ENCODE measurements around the gene TRAF5. TPM values are rescaled to one million over a fixed set of nuclear protein-coding genes. Genes with fewer than 3 reads are reported as not detected.

The TRAF5 gene
- total RNA-seq, 1 experiment from 2014 or later: 8.1 TPM

DNA sequence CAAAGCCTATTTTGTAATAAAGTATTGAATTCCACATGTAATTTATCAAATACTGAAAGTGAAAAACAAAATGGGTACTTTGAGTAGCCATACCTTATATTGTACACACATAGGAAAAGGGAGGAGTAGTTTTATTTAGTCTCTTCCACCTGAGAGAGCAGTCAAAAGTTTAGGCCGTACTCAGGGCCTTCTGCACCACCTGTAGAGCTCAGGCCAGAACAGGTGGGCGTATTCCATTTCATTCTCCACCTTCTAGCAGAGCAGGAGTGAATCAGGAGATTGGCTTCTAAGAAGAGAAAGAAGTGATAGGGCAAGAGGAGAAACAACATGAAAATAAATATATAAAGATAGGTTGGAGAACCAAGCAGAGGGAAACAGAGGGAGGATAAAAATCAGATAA lies 44.0 kb downstream of the TRAF5 start:
- Histone ChIP-seq H3K4me3 (no peak overlapping the region), H4K20me1 (ENCODE audit: insufficient read depth) (no peaks in the 10 kb centered on the region), H3K9me3 (ENCODE audit: insufficient read depth, low read depth) (no peaks in the 10 kb centered on the region), H3K27ac (no peak overlapping the region), H2AFZ (no peak overlapping the region), H3K4me2 (no peak overlapping the region), H3F3A (ENCODE audit: insufficient read depth, low read depth) (no peaks in the 10 kb centered on the region; the same call in 1 of the 2 replicates), H3K4me1 (replicated peaks; ENCODE audit: insufficient read depth) (no peaks in the 10 kb centered on the region), H3K79me2 (ENCODE audit: low read depth) (no peaks in the 10 kb centered on the region), H3K36me3 (ENCODE audit: low read depth) (no peaks in the 10 kb centered on the region), H3K27me3 (ENCODE audit: insufficient read depth, low read depth) (no peaks in the 10 kb centered on the region), H3K9me2 (ENCODE audit: insufficient read depth) (no peaks in the 10 kb centered on the region)
- ChIA-PET POLR2A (ENCODE audit: unreplicated experiment) (interaction anchor here (0.6 kb wide), 1 partner anchor 81 kb away, joined by 4 read pairs; no protein-coding TSS in a partner anchor), CTCF (no interaction called here)
- no TSS peak for BruUV-seq (replicated peaks)
- TF ChIP-seq EZH2 (IDR thresholded peaks at IDR 0.05; ENCODE audit: low read depth): no peak
- TF ChIP-seq, protein P1, sequence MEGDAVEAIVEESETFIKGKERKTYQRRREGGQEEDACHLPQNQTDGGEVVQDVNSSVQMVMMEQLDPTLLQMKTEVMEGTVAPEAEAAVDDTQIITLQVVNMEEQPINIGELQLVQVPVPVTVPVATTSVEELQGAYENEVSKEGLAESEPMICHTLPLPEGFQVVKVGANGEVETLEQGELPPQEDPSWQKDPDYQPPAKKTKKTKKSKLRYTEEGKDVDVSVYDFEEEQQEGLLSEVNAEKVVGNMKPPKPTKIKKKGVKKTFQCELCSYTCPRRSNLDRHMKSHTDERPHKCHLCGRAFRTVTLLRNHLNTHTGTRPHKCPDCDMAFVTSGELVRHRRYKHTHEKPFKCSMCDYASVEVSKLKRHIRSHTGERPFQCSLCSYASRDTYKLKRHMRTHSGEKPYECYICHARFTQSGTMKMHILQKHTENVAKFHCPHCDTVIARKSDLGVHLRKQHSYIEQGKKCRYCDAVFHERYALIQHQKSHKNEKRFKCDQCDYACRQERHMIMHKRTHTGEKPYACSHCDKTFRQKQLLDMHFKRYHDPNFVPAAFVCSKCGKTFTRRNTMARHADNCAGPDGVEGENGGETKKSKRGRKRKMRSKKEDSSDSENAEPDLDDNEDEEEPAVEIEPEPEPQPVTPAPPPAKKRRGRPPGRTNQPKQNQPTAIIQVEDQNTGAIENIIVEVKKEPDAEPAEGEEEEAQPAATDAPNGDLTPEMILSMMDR (conservative IDR thresholded peaks at IDR 0.05): no peak
- DNase-seq: no peak
- intact Hi-C loops (cut with micrococcal nuclease; ENCODE audit: unreplicated experiment): no loop called here

DNA sequence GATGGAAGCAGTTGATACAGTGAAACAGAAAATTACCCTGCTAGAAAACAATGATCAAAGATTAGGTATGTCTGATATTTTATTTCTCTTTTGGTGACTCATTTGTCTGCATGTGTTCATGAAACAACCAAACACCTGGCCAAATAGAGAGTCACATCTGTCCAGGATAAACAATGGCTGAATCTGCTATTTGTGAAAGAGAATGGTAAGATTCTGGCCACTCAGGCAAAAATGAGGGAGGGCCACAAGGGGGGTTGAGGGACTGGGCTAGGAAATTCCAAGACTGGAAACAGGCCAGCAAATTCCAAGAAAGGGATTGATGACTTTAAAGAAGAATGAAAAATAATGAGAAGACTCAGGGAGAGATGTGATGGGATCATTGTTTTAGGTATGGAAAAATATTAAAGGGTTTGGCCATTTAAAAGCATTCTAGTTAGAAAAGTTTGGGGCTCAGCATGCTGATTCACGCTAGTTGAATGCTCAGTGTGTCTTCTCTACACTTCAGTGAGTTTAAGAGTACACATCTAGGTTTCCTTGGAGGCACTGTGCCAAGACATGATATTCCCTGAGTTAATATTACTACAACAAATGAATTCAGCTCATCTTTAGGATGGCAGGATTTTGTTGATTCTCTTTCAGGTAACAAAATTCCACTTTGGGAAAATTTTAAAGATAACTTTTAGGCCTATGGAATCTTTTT lies 44.9 kb downstream of the TRAF5 start:
- Histone ChIP-seq H3F3A (ENCODE audit: insufficient read depth, low read depth) (no peaks in the 10 kb centered on the region; the same call in 1 of the 2 replicates), H3K9me2 (ENCODE audit: insufficient read depth) (no peaks in the 10 kb centered on the region), H3K4me2 (no peak overlapping the region), H4K20me1 (ENCODE audit: insufficient read depth) (no peaks in the 10 kb centered on the region), H3K27me3 (ENCODE audit: insufficient read depth, low read depth) (no peaks in the 10 kb centered on the region), H3K4me1 (replicated peaks; ENCODE audit: insufficient read depth) (no peaks in the 10 kb centered on the region), H2AFZ (no peak overlapping the region), H3K27ac (no peak overlapping the region), H3K9me3 (ENCODE audit: insufficient read depth, low read depth) (no peaks in the 10 kb centered on the region), H3K79me2 (ENCODE audit: low read depth) (no peaks in the 10 kb centered on the region), H3K4me3 (no peak overlapping the region), H3K36me3 (ENCODE audit: low read depth) (no peaks in the 10 kb centered on the region)
- intact Hi-C loops (cut with micrococcal nuclease; ENCODE audit: unreplicated experiment): no loop called here
- ChIA-PET CTCF (no interaction called here), POLR2A (ENCODE audit: unreplicated experiment) (interaction anchor here (0.6 kb wide), 1 partner anchor 82 kb away, joined by 4 read pairs; no protein-coding TSS in a partner anchor)
- no TSS peak for BruUV-seq (replicated peaks)
- DNase-seq: no peak
- no peak for TF ChIP-seq EZH2 (IDR thresholded peaks at IDR 0.05; ENCODE audit: low read depth)
- TF ChIP-seq, protein P1 (conservative IDR thresholded peaks at IDR 0.05): no peak

DNA sequence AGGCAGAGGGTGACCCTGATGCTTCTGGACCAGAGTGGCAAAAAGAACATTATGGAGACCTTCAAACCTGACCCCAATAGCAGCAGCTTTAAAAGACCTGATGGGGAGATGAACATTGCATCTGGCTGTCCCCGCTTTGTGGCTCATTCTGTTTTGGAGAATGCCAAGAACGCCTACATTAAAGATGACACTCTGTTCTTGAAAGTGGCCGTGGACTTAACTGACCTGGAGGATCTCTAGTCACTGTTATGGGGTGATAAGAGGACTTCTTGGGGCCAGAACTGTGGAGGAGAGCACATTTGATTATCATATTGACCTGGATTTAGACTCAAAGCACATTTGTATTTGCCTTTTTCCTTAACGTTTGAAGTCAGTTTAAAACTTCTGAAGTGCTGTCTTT lies 45.8 kb downstream of the TRAF5 start:
- H3K4me3 ChIP-seq: no peak overlapping the region

More for the DNA sequence above, 45.8 kb downstream of the TRAF5 start:
- intact Hi-C loops (cut with micrococcal nuclease; ENCODE audit: unreplicated experiment): no loop called here
- no peaks in the 10 kb centered on the region; the same call in 1 of the 2 replicates for H3F3A ChIP-seq (ENCODE audit: insufficient read depth, low read depth)
- no peaks in the 10 kb centered on the region for H3K9me3 ChIP-seq (ENCODE audit: insufficient read depth, low read depth)
- no peak for TF ChIP-seq EZH2 (IDR thresholded peaks at IDR 0.05; ENCODE audit: low read depth)
- TF ChIP-seq, protein P1 (conservative IDR thresholded peaks at IDR 0.05): no peak
- no peaks in the 10 kb centered on the region for H3K9me2 ChIP-seq (ENCODE audit: insufficient read depth)
- H3K27ac ChIP-seq: no peak overlapping the region
- H3K36me3 ChIP-seq (ENCODE audit: low read depth): no peaks in the 10 kb centered on the region
- no TSS peak for BruUV-seq (replicated peaks)
- no peaks in the 10 kb centered on the region for H3K27me3 ChIP-seq (ENCODE audit: insufficient read depth, low read depth)
- no peak overlapping the region for H3K4me2 ChIP-seq
- no peaks in the 10 kb centered on the region for H3K4me1 ChIP-seq (replicated peaks; ENCODE audit: insufficient read depth)
- no peak for DNase-seq
- H4K20me1 ChIP-seq (ENCODE audit: insufficient read depth): no peaks in the 10 kb centered on the region
- ChIA-PET POLR2A (ENCODE audit: unreplicated experiment) (no interaction called here), CTCF (no interaction called here)
- no peaks in the 10 kb centered on the region for H3K79me2 ChIP-seq (ENCODE audit: low read depth)
- no peak overlapping the region for H2AFZ ChIP-seq
